ENCODE measurements around the gene SFXN5. TPM values are rescaled to one million over a fixed set of nuclear protein-coding genes. Genes with fewer than 3 reads are reported as not detected.
A peak's percentile ranks its signal among the peaks of the same experiment; 100 is the strongest.

The SFXN5 gene
- total RNA-seq, 1 donor from 2014 or later, result 12.7 TPM

DNA sequence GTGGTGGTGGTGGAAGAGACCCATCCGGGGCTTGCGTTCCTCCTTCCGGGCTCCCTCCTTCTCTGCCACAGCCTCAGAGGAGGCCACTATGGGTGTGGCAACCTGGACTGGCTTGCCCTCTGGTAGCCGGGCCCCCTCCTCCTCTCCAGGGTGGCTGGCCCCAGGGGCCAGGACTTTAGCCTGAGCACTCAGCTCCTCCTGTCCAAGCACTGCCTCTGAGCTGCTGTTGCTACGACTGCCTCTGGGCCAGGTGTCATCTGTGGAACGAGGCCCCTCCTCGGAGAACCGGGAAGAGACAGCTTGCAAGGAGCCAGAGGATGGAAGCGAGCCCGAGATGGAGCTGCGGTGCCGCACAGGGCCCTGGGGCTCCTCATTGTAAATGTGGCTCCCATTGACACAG is 16.7 kb upstream of the SFXN5 start:
- DNase-seq (ENCODE audit: extremely low spot score, unreplicated experiment), result no peak
- H3K27ac Mint-ChIP-seq (ENCODE audit: unreplicated experiment), result no peak overlapping the region
- H3K9me3 Mint-ChIP-seq (ENCODE audit: unreplicated experiment), result no peaks in the 10 kb centered on the region
- H3K4me1 Mint-ChIP-seq (ENCODE audit: unreplicated experiment), result peaks cover 38% of the 10 kb centered on the region
- no peaks in the 10 kb centered on the region for H3K27me3 Mint-ChIP-seq (ENCODE audit: unreplicated experiment)
- peaks cover 10% of the 10 kb centered on the region for H3K36me3 Mint-ChIP-seq (ENCODE audit: unreplicated experiment)
- no peak overlapping the region for H3K4me3 Mint-ChIP-seq (ENCODE audit: unreplicated experiment)
- no peak for TF ChIP-seq CTCF (IDR thresholded peaks at IDR 0.05)

DNA sequence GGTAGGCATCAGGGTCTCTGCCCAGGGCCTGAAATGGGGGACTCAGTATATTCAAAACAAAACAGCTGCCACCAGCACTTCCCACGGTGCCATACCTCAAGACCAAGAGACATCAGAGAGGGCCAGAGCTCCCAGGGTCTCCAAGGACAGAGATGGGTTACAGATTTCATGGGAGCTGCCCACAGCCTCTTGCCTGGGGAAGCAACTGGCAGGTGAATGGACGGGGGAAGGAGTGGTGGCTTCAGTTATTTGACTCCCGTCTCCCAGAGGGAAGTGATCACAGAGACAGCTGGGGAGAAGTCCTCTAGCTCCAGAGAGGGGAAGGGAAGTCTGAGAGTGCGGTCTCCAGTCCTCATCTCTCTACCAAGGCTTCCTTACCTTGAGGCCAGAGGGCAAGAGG is 15.8 kb upstream of the SFXN5 start:
- Mint-ChIP-seq H3K4me1 (ENCODE audit: unreplicated experiment) (peaks cover 32% of the 10 kb centered on the region), H3K27ac (ENCODE audit: unreplicated experiment) (no peak overlapping the region)
- no peak for DNase-seq (ENCODE audit: extremely low spot score, unreplicated experiment)

DNA sequence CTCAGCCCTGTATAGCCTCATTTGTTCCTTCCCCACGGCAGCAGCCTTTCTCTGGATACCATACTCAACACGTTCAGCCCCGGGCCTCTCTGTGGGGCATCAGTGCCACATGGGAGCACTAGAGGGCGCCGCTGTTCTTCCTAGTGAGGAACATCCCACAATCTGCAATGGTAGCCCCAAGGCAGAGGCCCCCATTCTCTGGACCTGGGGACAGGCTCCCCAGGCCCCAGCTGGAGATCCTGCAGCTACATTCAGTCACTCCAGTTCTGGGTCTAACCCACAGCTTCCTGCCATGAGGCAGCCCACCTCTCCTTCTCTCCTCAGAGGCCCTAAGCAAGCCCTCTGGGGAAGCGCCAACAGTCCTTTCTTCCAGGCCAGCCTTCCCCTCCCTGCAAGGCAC is 14.2 kb upstream of the SFXN5 start:
- Mint-ChIP-seq H3K36me3 (ENCODE audit: unreplicated experiment) (peaks cover 10% of the 10 kb centered on the region), H3K4me1 (ENCODE audit: unreplicated experiment) (peaks cover 19% of the 10 kb centered on the region), H3K9me3 (ENCODE audit: unreplicated experiment) (no peaks in the 10 kb centered on the region), H3K27me3 (ENCODE audit: unreplicated experiment) (no peaks in the 10 kb centered on the region), H3K27ac (ENCODE audit: unreplicated experiment) (no peak overlapping the region), H3K4me3 (ENCODE audit: unreplicated experiment) (no peak overlapping the region)
- peak; percentile 93 for TF ChIP-seq CTCF (IDR thresholded peaks at IDR 0.05)
- peak; percentile 90 for DNase-seq (ENCODE audit: extremely low spot score, unreplicated experiment)

More for the DNA sequence above, 15.8 kb upstream of the SFXN5 start:
- Mint-ChIP-seq H3K36me3 (ENCODE audit: unreplicated experiment) (peaks cover 10% of the 10 kb centered on the region), H3K9me3 (ENCODE audit: unreplicated experiment) (no peaks in the 10 kb centered on the region), H3K4me3 (ENCODE audit: unreplicated experiment) (no peak overlapping the region), H3K27me3 (ENCODE audit: unreplicated experiment) (no peaks in the 10 kb centered on the region)
- TF ChIP-seq CTCF (IDR thresholded peaks at IDR 0.05), result no peak

DNA sequence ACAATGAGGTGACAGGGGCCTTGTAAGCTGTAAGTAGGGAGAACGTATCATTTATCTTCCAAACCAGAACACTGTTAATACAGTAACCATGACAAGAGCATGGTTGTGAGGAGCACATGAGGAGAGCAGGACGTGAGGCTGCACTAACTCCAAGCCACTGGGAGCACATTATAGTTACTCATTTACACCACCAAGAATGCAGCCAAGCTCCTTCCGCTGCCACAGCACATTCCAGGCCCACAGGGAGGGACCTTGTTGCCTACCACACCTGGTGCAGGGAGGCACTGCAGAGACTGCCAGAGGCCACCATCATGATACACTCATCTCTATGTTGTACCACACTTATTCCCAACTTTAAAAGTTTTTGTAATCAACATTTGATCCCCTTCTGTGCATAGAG is 13.5 kb upstream of the SFXN5 start:
- Mint-ChIP-seq H3K27ac (ENCODE audit: unreplicated experiment) (no peak overlapping the region), H3K36me3 (ENCODE audit: unreplicated experiment) (peaks cover 10% of the 10 kb centered on the region), H3K27me3 (ENCODE audit: unreplicated experiment) (no peaks in the 10 kb centered on the region), H3K4me1 (ENCODE audit: unreplicated experiment) (peaks cover 13% of the 10 kb centered on the region), H3K4me3 (ENCODE audit: unreplicated experiment) (no peak overlapping the region), H3K9me3 (ENCODE audit: unreplicated experiment) (no peaks in the 10 kb centered on the region)
- TF ChIP-seq CTCF (IDR thresholded peaks at IDR 0.05), result no peak
- DNase-seq (ENCODE audit: extremely low spot score, unreplicated experiment), result no peak

DNA sequence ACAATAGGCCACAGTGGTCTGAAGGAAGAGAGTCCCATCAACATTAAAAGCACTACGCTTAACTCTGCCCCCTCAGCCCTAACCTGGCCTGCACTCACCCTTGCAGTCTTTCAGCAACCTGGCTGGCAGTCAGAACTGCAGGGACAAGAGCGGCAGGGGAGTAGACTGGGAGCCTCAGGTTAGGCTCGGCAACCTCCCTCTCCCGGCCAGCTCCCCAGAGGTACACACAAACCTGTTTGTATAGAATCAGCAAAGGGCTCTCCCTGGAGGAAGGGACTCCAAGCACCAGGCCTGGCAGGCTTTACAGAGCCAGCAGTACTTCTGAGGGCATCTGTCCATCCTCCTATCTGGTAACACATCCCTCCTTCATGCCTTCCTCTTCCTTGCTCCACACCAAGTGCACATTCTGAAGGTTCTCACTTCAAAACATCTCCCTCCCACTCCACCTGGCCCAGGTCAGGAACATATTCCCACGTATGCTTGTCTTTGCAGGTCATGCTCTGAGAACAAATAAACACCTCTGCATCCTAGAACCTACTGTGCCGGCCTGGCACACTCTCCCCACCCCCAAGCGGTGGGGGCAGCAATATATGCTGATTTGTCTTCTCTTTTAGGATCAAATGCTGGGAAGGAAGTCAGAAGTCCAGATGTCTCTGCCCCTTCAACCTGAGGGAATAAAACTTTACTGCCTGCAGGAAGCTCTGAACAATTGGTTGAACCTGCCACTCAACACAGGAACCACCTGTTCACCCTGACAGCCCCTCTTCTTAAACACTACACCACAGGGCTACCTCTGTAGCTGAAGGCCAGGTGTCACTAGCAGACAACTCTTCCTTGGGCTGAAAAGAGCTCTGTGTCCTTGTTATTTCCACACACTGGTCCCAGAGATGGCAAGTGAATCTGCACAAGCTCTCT is 12.6 kb upstream of the SFXN5 start:
- Mint-ChIP-seq H3K36me3 (ENCODE audit: unreplicated experiment) (peaks cover 10% of the 10 kb centered on the region), H3K4me1 (ENCODE audit: unreplicated experiment) (peaks cover 5% of the 10 kb centered on the region), H3K27me3 (ENCODE audit: unreplicated experiment) (no peaks in the 10 kb centered on the region), H3K27ac (ENCODE audit: unreplicated experiment) (no peak overlapping the region), H3K9me3 (ENCODE audit: unreplicated experiment) (no peaks in the 10 kb centered on the region), H3K4me3 (ENCODE audit: unreplicated experiment) (no peak overlapping the region)
- no peak for TF ChIP-seq CTCF (IDR thresholded peaks at IDR 0.05)
- DNase-seq (ENCODE audit: extremely low spot score, unreplicated experiment), result no peak
